Measurements from ENCODE around the gene ATAD3B.

- TF ChIP-seq CTCF (IDR thresholded peaks at IDR 0.05) (no peak), POLR2A (IDR thresholded peaks at IDR 0.05) (no peak), POLR2AphosphoS5 (IDR thresholded peaks at IDR 0.05) (no peak)
Observed at GRCh38 chr1:1434824-1435105, 36.8 kb upstream of the ATAD3B start.

All from transverse colon (tissue), 4 donors.